Mammary epithelial cell (primary cell): ENCODE measurements around the gene NRDE2.

ENCODE experiments used
- EZH2 ChIP-seq: IDR thresholded peaks from 2 replicates; pipeline ENCODE4 v1.6.1; 2012; ENCODE audit warnings: low read length, inconsistent platforms, borderline replicate concordance
- TF ChIP-seq, protein P1 (sequence below), 2 donors: IDR thresholded peaks in 1 of 2; conservative IDR thresholded peaks in 1 of 2; 2 replicates each; pipeline ENCODE4 v1.5.1; 2011 to 2012; ENCODE audit warnings: inconsistent platforms in 2 of 2, low read length in 2 of 2, mild to moderate bottlenecking in 2 of 2, control low read depth in 1 of 2, low read depth in 1 of 2; ENCODE audit not compliant: insufficient read depth in 1 of 2; ENCODE audit errors: extremely low read depth in 1 of 2

DNA sequence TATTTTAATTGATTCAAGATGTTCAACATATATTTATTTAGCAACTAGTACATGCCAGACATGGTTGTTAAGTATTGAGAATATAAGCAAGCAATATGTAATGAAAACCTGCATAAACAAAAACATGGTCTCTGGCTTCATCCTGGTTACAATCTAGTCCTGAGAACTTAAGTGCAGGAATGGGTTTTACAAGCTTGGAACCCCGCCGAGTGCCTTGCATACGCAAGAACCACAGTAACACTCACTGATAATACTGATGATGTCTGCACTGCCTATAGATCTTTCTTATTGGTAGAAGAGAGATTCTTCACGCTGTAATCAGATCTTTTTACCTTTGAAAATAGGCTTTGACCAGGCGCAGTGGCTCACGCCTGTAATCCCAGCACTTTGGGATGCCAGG, 42.1 kb upstream of the NRDE2 start:
- TF ChIP-seq, protein P1, sequence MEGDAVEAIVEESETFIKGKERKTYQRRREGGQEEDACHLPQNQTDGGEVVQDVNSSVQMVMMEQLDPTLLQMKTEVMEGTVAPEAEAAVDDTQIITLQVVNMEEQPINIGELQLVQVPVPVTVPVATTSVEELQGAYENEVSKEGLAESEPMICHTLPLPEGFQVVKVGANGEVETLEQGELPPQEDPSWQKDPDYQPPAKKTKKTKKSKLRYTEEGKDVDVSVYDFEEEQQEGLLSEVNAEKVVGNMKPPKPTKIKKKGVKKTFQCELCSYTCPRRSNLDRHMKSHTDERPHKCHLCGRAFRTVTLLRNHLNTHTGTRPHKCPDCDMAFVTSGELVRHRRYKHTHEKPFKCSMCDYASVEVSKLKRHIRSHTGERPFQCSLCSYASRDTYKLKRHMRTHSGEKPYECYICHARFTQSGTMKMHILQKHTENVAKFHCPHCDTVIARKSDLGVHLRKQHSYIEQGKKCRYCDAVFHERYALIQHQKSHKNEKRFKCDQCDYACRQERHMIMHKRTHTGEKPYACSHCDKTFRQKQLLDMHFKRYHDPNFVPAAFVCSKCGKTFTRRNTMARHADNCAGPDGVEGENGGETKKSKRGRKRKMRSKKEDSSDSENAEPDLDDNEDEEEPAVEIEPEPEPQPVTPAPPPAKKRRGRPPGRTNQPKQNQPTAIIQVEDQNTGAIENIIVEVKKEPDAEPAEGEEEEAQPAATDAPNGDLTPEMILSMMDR (conservative IDR thresholded peaks at IDR 0.05 in 1 of 2, IDR thresholded peaks at IDR 0.05 in 1 of 2; ENCODE audit: extremely low read depth in 1 of 2, insufficient read depth in 1 of 2, low read depth in 1 of 2, low read length in 2 of 2): no peak
- TF ChIP-seq EZH2: no peak
